ENCODE data around the gene DEFB124. TPM values are rescaled to one million over a fixed set of nuclear protein-coding genes. Genes with fewer than 3 reads are reported as not detected.

DEFB124 gene
- total RNA-seq, 3 donors from 2014 or later: not detected

GRCh38 chr20:31489152-31489551 lies 14.2 kb upstream of the DEFB124 start:
- no peak overlapping the region for H3K4me3 ChIP-seq
- intact Hi-C loops (cut with DNase I; ENCODE audit: low total_unique reads): no loop called here
- H3K9me3 ChIP-seq: no peaks in the 10 kb centered on the region
- H3K36me3 ChIP-seq: no peaks in the 10 kb centered on the region
- H3K27me3 ChIP-seq: no peaks in the 10 kb centered on the region
- no peak for TF ChIP-seq POLR2A (IDR thresholded peaks at IDR 0.05)
- no peak for DNase-seq (ENCODE audit: low spot score in 2 of 2)
- no peak overlapping the region for H3K27ac ChIP-seq
- no peaks in the 10 kb centered on the region for H3K4me1 ChIP-seq

- H3K27me3 ChIP-seq: no peaks in the 10 kb centered on the region
- no peak overlapping the region for H3K4me3 ChIP-seq
- intact Hi-C loops (cut with DNase I; ENCODE audit: low total_unique reads): no loop called here
- H3K9me3 ChIP-seq: no peaks in the 10 kb centered on the region
- H3K36me3 ChIP-seq: no peaks in the 10 kb centered on the region
- peak overlapping the region in 1 of 2 donors; percentile 1 for H3K27ac ChIP-seq
- H3K4me1 ChIP-seq: no peaks in the 10 kb centered on the region
- no peak for DNase-seq (ENCODE audit: low spot score in 2 of 2)
- TF ChIP-seq POLR2AphosphoS5 (IDR thresholded peaks at IDR 0.05) (no peak), POLR2A (IDR thresholded peaks at IDR 0.05) (no peak)
Measured at GRCh38 chr20:31488115-31488514, 13.2 kb upstream of the DEFB124 start.

- Histone ChIP-seq H3K4me1 (no peaks in the 10 kb centered on the region), H3K36me3 (no peaks in the 10 kb centered on the region), H3K4me3 (peak overlapping the region; percentile 23 to 63 (median 27)), H3K27ac (peak overlapping the region; percentile 76 to 90), H3K27me3 (no peaks in the 10 kb centered on the region), H3K9me3 (no peaks in the 10 kb centered on the region)
- DNase-seq (ENCODE audit: low spot score in 2 of 2): peak in 1 of 2 donors; percentile 20
- TF ChIP-seq POLR2AphosphoS5 (IDR thresholded peaks at IDR 0.05): no peak
- no peak for TF ChIP-seq POLR2A (IDR thresholded peaks at IDR 0.05)
- no peak for TF ChIP-seq CTCF (IDR thresholded peaks at IDR 0.05)
- intact Hi-C loops (cut with DNase I; ENCODE audit: low total_unique reads): no loop called here
Measured at GRCh38 chr20:31485450-31486339, 10.8 kb upstream of the DEFB124 start.

GRCh38 chr20:31484001-31484400 lies 9.1 kb upstream of the DEFB124 start:
- Histone ChIP-seq H3K36me3 (no peaks in the 10 kb centered on the region), H3K4me3 (no peak overlapping the region), H3K4me1 (no peaks in the 10 kb centered on the region), H3K27me3 (no peaks in the 10 kb centered on the region), H3K9me3 (no peaks in the 10 kb centered on the region), H3K27ac (peak overlapping the region in 1 of 2 donors; percentile 25)
- TF ChIP-seq POLR2A (IDR thresholded peaks at IDR 0.05): no peak
- intact Hi-C loops (cut with DNase I; ENCODE audit: low total_unique reads): no loop called here
- no peak for DNase-seq (ENCODE audit: low spot score in 2 of 2)

- intact Hi-C loops (cut with DNase I; ENCODE audit: low total_unique reads): no loop called here
- no peaks in the 10 kb centered on the region for H3K9me3 ChIP-seq
- H3K27me3 ChIP-seq: peaks cover 0 to 16% of the 10 kb centered on the region in 2 donors
- H3K4me1 ChIP-seq: no peaks in the 10 kb centered on the region
- TF ChIP-seq POLR2A (IDR thresholded peaks at IDR 0.05) (no peak), CTCF (IDR thresholded peaks at IDR 0.05) (no peak), POLR2AphosphoS5 (IDR thresholded peaks at IDR 0.05) (no peak)
- no peak for DNase-seq (ENCODE audit: low spot score in 2 of 2)
- H3K27ac ChIP-seq: no peak overlapping the region
- no peaks in the 10 kb centered on the region for H3K36me3 ChIP-seq
- peak overlapping the region in 2 of 3 donors; percentile 51 to 72 for H3K4me3 ChIP-seq
Measured at GRCh38 chr20:31476643-31477215, 1.8 kb upstream of the DEFB124 start.

GRCh38 chr20:31476294-31476585 lies 1.3 kb upstream of the DEFB124 start:
- H3K27ac ChIP-seq: no peak overlapping the region
- no peaks in the 10 kb centered on the region for H3K36me3 ChIP-seq
- H3K27me3 ChIP-seq: peaks cover 0 to 16% of the 10 kb centered on the region in 2 donors
- no peaks in the 10 kb centered on the region for H3K4me1 ChIP-seq
- H3K9me3 ChIP-seq: no peaks in the 10 kb centered on the region
- H3K4me3 ChIP-seq: peak overlapping the region in 2 of 3 donors; percentile 51 to 72
- TF ChIP-seq CTCF (IDR thresholded peaks at IDR 0.05): no peak
- TF ChIP-seq POLR2A (IDR thresholded peaks at IDR 0.05): no peak
- no peak for TF ChIP-seq POLR2AphosphoS5 (IDR thresholded peaks at IDR 0.05)
- no peak for DNase-seq (ENCODE audit: low spot score in 2 of 2)
- intact Hi-C loops (cut with DNase I; ENCODE audit: low total_unique reads): no loop called here

Measured in breast epithelium (tissue), 4 donors.